ENCODE results near the gene GP2. TPM values are rescaled to one million over a fixed set of nuclear protein-coding genes. Genes with fewer than 3 reads are reported as not detected.

Gene GP2
- not detected for polyA plus RNA-seq (2012; ENCODE audit: insufficient read depth, insufficient read length)

GRCh38 chr16:20327444-20328041, at the start of gene GP2:
Gene GP2, minus strand, starts transcription at chr16:20327513. Its CDS starts 1,082 bp downstream, at chr16:20326431.
- H3K4me3 ChIP-seq (ENCODE audit: low read length) = no peak within 1 kb of the TSS
- no peak for DNase-seq (ENCODE audit: low read depth, low spot score)

- DNase-seq (ENCODE audit: low read depth, low spot score) = no peak
- no peak overlapping the region for H3K4me3 ChIP-seq (ENCODE audit: low read length)
Observed at GRCh38 chr16:20372701-20373100, 45.4 kb upstream of the GP2 start.

GRCh38 chr16:20369452-20370054, 42.2 kb upstream of the GP2 start:
- no peak overlapping the region for H3K4me3 ChIP-seq (ENCODE audit: low read length)
- DNase-seq (ENCODE audit: low read depth, low spot score) = no peak

- no peak overlapping the region for H3K4me3 ChIP-seq (ENCODE audit: low read length)
- no peak for DNase-seq (ENCODE audit: low read depth, low spot score)
Observed at GRCh38 chr16:20364051-20364450, 36.7 kb upstream of the GP2 start.

- H3K4me3 ChIP-seq (ENCODE audit: low read length) = no peak overlapping the region
- no peak for DNase-seq (ENCODE audit: low read depth, low spot score)
Observed at GRCh38 chr16:20363191-20363590, 35.9 kb upstream of the GP2 start.

GRCh38 chr16:20359997-20360396, 32.7 kb upstream of the GP2 start:
- no peak overlapping the region for H3K4me3 ChIP-seq (ENCODE audit: low read length)
- DNase-seq (ENCODE audit: low read depth, low spot score) = no peak

GRCh38 chr16:20355114-20355782, 27.9 kb upstream of the GP2 start:
- no peak overlapping the region for H3K4me3 ChIP-seq (ENCODE audit: low read length)
- DNase-seq (ENCODE audit: low read depth, low spot score) = no peak

GRCh38 chr16:20353379-20353778, 26.1 kb upstream of the GP2 start:
- no peak overlapping the region for H3K4me3 ChIP-seq (ENCODE audit: low read length)
- no peak for DNase-seq (ENCODE audit: low read depth, low spot score)

GRCh38 chr16:20352615-20353014, 25.3 kb upstream of the GP2 start, which contains the start of gene UMOD:
Gene UMOD, minus strand, starts transcription at chr16:20352715. Its CDS starts 1,978 bp downstream, at chr16:20350737.
- H3K4me3 ChIP-seq (ENCODE audit: low read length) = no peak within 1 kb of the TSS
- no peak for DNase-seq (ENCODE audit: low read depth, low spot score)

GRCh38 chr16:20349615-20350014, 22.3 kb upstream of the GP2 start:
- no peak for DNase-seq (ENCODE audit: low read depth, low spot score)
- no peak overlapping the region for H3K4me3 ChIP-seq (ENCODE audit: low read length)

GRCh38 chr16:20348365-20349185, 21.3 kb upstream of the GP2 start:
- no peak overlapping the region for H3K4me3 ChIP-seq (ENCODE audit: low read length)
- no peak for DNase-seq (ENCODE audit: low read depth, low spot score)

- no peak for DNase-seq (ENCODE audit: low read depth, low spot score)
- H3K4me3 ChIP-seq (ENCODE audit: low read length) = no peak overlapping the region
Observed at GRCh38 chr16:20347666-20348364, 20.5 kb upstream of the GP2 start.

- H3K4me3 ChIP-seq (ENCODE audit: low read length) = no peak overlapping the region
Observed at GRCh38 chr16:20344611-20345010, 17.3 kb upstream of the GP2 start.

GRCh38 chr16:20339744-20340143, 12.4 kb upstream of the GP2 start:
- H3K4me3 ChIP-seq (ENCODE audit: low read length) = no peak overlapping the region

More at GRCh38 chr16:20344611-20345010, 17.3 kb upstream of the GP2 start:
- no peak for DNase-seq (ENCODE audit: low read depth, low spot score)

GRCh38 chr16:20336955-20337354, 9.6 kb upstream of the GP2 start:
- no peak overlapping the region for H3K4me3 ChIP-seq (ENCODE audit: low read length)
- DNase-seq (ENCODE audit: low read depth, low spot score) = no peak

More at GRCh38 chr16:20339744-20340143, 12.4 kb upstream of the GP2 start:
- no peak for DNase-seq (ENCODE audit: low read depth, low spot score)

GRCh38 chr16:20334396-20334795, 7.1 kb upstream of the GP2 start:
- no peak overlapping the region for H3K4me3 ChIP-seq (ENCODE audit: low read length)
- no peak for DNase-seq (ENCODE audit: low read depth, low spot score)

- H3K4me3 ChIP-seq (ENCODE audit: low read length) = no peak overlapping the region
- no peak for DNase-seq (ENCODE audit: low read depth, low spot score)
Observed at GRCh38 chr16:20333120-20333519, 5.8 kb upstream of the GP2 start.

GRCh38 chr16:20332411-20332810, 5.1 kb upstream of the GP2 start:
- no peak for DNase-seq (ENCODE audit: low read depth, low spot score)
- no peak overlapping the region for H3K4me3 ChIP-seq (ENCODE audit: low read length)

GRCh38 chr16:20331635-20332034, 4.3 kb upstream of the GP2 start:
- no peak for DNase-seq (ENCODE audit: low read depth, low spot score)
- no peak overlapping the region for H3K4me3 ChIP-seq (ENCODE audit: low read length)

All from Jurkat, Clone E6-1 (cell line).